Measurements from ENCODE around the gene CDKL1. TPM values are rescaled to one million over a fixed set of nuclear protein-coding genes. Genes with fewer than 3 reads are reported as not detected.
"Not testable (repeated sequence)": the region's sequence is repeated elsewhere in the genome, so short reads cannot be mapped to it uniquely, and the experiment has no call there.

Gene CDKL1
- total RNA-seq, 1 donor from 2014 or later: 5.5 TPM

GRCh38 chr14:50356283-50356682 lies 40.4 kb downstream of the CDKL1 start:
- DNase-seq: not testable (repeated sequence)

- no peak for DNase-seq
These were observed 41.0 kb downstream of the CDKL1 start for GRCh38 chr14:50355692-50356091.

- DNase-seq: peak; percentile 48
These were observed 42.2 kb downstream of the CDKL1 start for GRCh38 chr14:50354527-50354926.

- no peak for DNase-seq
These were observed 43.6 kb downstream of the CDKL1 start for GRCh38 chr14:50353126-50353525.

- DNase-seq: no peak
These were observed 44.1 kb downstream of the CDKL1 start for GRCh38 chr14:50352584-50352983.

- no peak for DNase-seq
These were observed 45.7 kb downstream of the CDKL1 start for GRCh38 chr14:50350975-50351374.

- no peak for DNase-seq
These were observed 47.7 kb downstream of the CDKL1 start for GRCh38 chr14:50348933-50349332.

- DNase-seq: no peak
These were observed 49.2 kb downstream of the CDKL1 start for GRCh38 chr14:50347521-50347920.

GRCh38 chr14:50345846-50346422 lies 50.7 kb downstream of the CDKL1 start:
- DNase-seq: peak; percentile 25

GRCh38 chr14:50344876-50345563 lies 51.7 kb downstream of the CDKL1 start:
- no peak for DNase-seq

GRCh38 chr14:50344116-50344775 lies 52.4 kb downstream of the CDKL1 start:
- DNase-seq: no peak

GRCh38 chr14:50343434-50343833 lies 53.2 kb downstream of the CDKL1 start:
- peak; percentile 21 for DNase-seq

- peak; percentile 76 for DNase-seq
These were observed 54.2 kb downstream of the CDKL1 start for GRCh38 chr14:50342221-50343078.

GRCh38 chr14:50340963-50341362 lies 55.7 kb downstream of the CDKL1 start:
- DNase-seq: no peak

- no peak for DNase-seq
These were observed 56.6 kb downstream of the CDKL1 start for GRCh38 chr14:50340045-50340444.

GRCh38 chr14:50339178-50339804 lies 57.4 kb downstream of the CDKL1 start:
- DNase-seq: no peak

- DNase-seq: no peak
These were observed 58.1 kb downstream of the CDKL1 start for GRCh38 chr14:50338587-50338986.

GRCh38 chr14:50335989-50336824 lies 60.5 kb downstream of the CDKL1 start:
- DNase-seq: peak; percentile 62

- peak; percentile 83 for DNase-seq
These were observed 61.3 kb downstream of the CDKL1 start for GRCh38 chr14:50335389-50335788.

GRCh38 chr14:50334211-50334610 lies 62.5 kb downstream of the CDKL1 start:
- DNase-seq: no peak

- DNase-seq: no peak
These were observed 63.6 kb downstream of the CDKL1 start for GRCh38 chr14:50333014-50333509.
